ENCODE results near the gene EOLA1.
"Not testable (repeated sequence)": the region's sequence is repeated elsewhere in the genome, so short reads cannot be mapped to it uniquely, and the experiment has no call there.

The EOLA1 gene

GRCh38 chrX:149568701-149569296 is 28.0 kb downstream of the EOLA1 start:
- DNase-seq (ENCODE audit: low read depth): no peak
- H3K4me3 ChIP-seq (replicated peaks; ENCODE audit: low read depth, low read length): no peak overlapping the region
- no peak for TF ChIP-seq CTCF (IDR thresholded peaks at IDR 0.05; ENCODE audit: low read length, missing control alignments)

GRCh38 chrX:149569770-149570169 is 29.0 kb downstream of the EOLA1 start:
- no peak for TF ChIP-seq CTCF (IDR thresholded peaks at IDR 0.05; ENCODE audit: low read length, missing control alignments)
- H3K4me3 ChIP-seq (replicated peaks; ENCODE audit: low read depth, low read length): no peak overlapping the region
- DNase-seq (ENCODE audit: low read depth): no peak

GRCh38 chrX:149570668-149571067 is 29.9 kb downstream of the EOLA1 start:
- DNase-seq (ENCODE audit: low read depth): peak; percentile 60
- no peak for TF ChIP-seq CTCF (IDR thresholded peaks at IDR 0.05; ENCODE audit: low read length, missing control alignments)

GRCh38 chrX:149571770-149572169 is 31.0 kb downstream of the EOLA1 start:
- no peak for DNase-seq (ENCODE audit: low read depth)
- H3K4me3 ChIP-seq (replicated peaks; ENCODE audit: low read depth, low read length): no peak overlapping the region
- TF ChIP-seq CTCF (IDR thresholded peaks at IDR 0.05; ENCODE audit: low read length, missing control alignments): no peak

More at GRCh38 chrX:149570668-149571067, 29.9 kb downstream of the EOLA1 start:
- no peak overlapping the region for H3K4me3 ChIP-seq (replicated peaks; ENCODE audit: low read depth, low read length)

GRCh38 chrX:149572743-149573142 is 31.9 kb downstream of the EOLA1 start:
- no peak overlapping the region for H3K4me3 ChIP-seq (replicated peaks; ENCODE audit: low read depth, low read length)
- no peak for DNase-seq (ENCODE audit: low read depth)
- TF ChIP-seq CTCF (IDR thresholded peaks at IDR 0.05; ENCODE audit: low read length, missing control alignments): no peak

GRCh38 chrX:149573456-149573855 is 32.6 kb downstream of the EOLA1 start:
- not testable (repeated sequence) for H3K4me3 ChIP-seq (replicated peaks; ENCODE audit: low read depth, low read length); DNase-seq (ENCODE audit: low read depth)

- not testable (repeated sequence) for DNase-seq (ENCODE audit: low read depth); H3K4me3 ChIP-seq (replicated peaks; ENCODE audit: low read depth, low read length)
Observed at GRCh38 chrX:149585631-149586030, 44.8 kb downstream of the EOLA1 start.

- DNase-seq (ENCODE audit: low read depth); H3K4me3 ChIP-seq (replicated peaks; ENCODE audit: low read depth, low read length): not testable (repeated sequence)
Observed at GRCh38 chrX:149587359-149587758, 46.5 kb downstream of the EOLA1 start, which contains the start of gene MAGEA9B. Gene MAGEA9B, minus strand, starts transcription at chrX:149587459. Its CDS starts 4,280 bp downstream, at chrX:149583179.

GRCh38 chrX:149590993-149591392 is 50.2 kb downstream of the EOLA1 start:
- H3K4me3 ChIP-seq (replicated peaks; ENCODE audit: low read depth, low read length); DNase-seq (ENCODE audit: low read depth): not testable (repeated sequence)

- not testable (repeated sequence) for H3K4me3 ChIP-seq (replicated peaks; ENCODE audit: low read depth, low read length); DNase-seq (ENCODE audit: low read depth)
Observed at GRCh38 chrX:149595214-149595613, 54.4 kb downstream of the EOLA1 start, which contains the start of gene HSFX2. Gene HSFX2, minus strand, starts transcription at chrX:149595314. Its CDS starts 614 bp downstream, at chrX:149594700.

GRCh38 chrX:149595943-149596342 is 55.1 kb downstream of the EOLA1 start:
- DNase-seq (ENCODE audit: low read depth); H3K4me3 ChIP-seq (replicated peaks; ENCODE audit: low read depth, low read length): not testable (repeated sequence)
